NCI-H128 (cell line): Measurements from ENCODE around the gene SOX8.

Experiments used
- DNase-seq: peaks from one replicate; lab custom pipeline; 2025; ENCODE audit not compliant: unreplicated experiment; lab: John Stamatoyannopoulos, UW

SOX8 gene

DNA sequence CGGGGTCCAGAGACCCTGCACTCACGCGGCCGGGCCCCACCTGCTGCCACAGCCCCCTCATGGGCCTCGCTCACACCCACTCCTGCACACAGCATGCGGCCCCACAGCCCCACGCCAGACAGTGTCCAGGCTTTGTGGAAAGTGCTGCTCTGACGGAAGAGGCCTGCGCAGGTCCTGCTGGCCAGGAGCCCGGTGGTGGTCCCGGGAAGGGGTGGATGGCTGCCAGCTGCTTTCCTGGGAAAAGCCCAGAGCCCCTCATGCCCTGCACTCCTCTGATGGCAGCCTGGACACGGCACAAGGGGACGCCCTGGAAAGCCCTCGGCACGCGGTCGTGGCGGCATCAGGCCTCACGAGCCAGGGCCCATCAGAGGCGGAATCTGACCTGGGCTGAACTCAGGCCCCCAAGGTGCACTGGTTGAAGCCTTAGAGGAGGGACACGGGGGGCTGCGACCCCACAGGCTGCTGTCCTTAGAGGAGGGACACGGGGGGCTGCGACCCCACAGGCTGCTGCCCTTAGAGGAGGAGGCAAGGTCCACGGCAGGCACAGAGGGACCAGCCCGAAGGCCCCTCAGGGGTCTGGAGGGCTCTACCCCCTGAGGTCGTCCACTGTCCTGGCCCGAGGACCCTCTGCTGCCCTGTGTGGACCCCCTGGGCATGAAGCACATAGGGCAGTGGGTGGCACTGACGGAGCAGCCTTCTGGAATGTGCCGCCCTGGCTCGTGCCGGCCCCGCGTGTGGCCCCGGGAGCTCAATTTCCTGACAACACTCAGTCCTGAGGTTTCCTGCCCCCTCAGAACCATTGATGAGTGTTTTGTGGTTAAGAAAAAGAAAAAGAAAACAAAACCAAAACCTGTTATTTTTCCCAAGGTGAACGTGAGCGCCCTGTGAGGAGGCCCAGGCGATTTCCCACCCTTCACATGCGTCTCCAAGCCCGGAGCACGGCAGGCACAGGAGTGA lies 22.1 kb downstream of the SOX8 start:
- DNase-seq: no peak

DNA sequence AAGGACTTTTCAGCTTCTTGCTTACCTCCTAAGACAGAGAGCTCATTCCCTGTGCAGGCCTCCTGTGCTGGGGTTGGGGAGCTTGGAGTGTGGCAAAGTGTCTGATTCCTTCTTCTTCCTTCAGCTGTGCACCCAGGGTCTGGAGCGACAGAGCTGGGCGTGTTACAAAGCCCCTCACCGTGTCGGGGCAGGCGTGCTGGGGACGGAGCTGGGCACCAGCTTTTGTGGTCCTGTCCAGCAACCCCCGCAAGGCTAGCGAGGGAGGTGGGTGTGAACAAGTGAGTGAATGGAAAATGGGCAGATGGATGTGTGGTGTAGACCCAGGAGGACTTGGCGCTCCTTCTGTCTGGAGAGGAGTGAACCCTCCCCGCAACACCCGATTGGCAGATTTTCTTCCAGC lies 23.7 kb downstream of the SOX8 start:
- DNase-seq: no peak

DNA sequence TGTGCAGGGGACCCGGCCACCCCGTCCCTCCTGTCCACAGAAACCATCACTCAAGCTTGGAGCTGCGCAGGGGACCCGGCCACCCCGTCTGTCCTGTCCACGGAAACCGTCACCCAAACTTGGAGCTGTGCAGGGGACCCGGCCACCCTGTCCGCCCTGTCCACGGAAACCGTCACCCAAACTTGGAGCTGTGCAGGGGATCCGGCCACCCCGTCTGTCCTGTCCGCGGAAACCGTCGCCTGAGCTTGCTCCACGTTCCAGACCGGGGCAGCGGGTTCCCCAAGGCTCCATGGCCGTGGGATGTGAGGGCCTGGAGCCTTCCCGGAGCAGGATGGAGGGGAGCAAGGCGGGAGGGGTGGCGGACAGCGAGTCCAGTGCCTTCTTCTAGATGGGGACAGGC lies 25.2 kb downstream of the SOX8 start:
- DNase-seq: no peak

DNA sequence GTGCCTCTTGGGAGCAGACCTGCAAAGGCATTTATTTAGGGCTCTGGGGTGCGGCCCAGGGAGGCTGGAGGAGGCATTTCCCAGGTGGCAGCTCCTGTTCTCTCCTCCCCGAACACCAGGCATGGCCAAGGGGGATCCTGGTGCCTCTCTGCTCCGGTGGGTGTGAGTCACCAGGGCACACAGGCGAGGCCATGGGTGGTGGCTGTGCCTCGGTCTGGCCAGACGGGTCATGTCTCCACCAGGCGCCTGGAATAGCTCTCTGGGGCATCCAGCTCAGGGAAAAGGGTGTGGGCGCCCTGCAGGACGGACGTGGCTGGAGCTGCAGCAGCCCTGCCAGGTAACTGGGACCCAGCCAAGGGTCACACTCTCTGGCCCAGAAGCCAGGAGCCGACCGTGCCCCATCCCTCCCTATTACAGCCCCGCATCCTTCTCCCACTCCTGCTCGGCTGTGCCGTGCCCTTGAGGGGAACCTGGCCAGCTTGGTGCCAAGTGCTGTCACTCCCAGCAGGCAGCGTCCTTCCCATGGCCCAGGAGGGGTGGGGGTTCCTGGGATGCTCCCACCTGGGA lies 25.8 kb downstream of the SOX8 start:
- no peak for DNase-seq

DNA sequence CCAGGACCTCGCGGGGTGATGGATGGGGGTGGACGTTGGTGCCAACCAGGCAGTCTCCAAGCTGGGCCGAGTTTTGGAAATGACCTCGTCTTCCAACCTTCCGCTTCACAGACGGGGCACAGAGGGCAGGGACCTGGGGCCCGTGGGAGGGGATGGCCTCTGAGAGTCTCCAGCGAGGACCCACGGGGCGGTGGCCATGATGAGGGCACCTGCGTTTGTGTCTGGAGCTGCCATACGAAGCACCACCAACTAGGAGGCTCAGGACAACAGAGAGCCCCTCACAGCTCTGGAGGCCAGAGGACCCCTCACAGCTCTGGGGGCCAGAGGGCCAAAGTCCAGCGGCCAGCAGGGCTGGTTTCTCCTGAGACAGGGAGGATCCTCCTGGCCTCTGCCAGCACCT lies 26.5 kb downstream of the SOX8 start:
- DNase-seq: no peak

DNA sequence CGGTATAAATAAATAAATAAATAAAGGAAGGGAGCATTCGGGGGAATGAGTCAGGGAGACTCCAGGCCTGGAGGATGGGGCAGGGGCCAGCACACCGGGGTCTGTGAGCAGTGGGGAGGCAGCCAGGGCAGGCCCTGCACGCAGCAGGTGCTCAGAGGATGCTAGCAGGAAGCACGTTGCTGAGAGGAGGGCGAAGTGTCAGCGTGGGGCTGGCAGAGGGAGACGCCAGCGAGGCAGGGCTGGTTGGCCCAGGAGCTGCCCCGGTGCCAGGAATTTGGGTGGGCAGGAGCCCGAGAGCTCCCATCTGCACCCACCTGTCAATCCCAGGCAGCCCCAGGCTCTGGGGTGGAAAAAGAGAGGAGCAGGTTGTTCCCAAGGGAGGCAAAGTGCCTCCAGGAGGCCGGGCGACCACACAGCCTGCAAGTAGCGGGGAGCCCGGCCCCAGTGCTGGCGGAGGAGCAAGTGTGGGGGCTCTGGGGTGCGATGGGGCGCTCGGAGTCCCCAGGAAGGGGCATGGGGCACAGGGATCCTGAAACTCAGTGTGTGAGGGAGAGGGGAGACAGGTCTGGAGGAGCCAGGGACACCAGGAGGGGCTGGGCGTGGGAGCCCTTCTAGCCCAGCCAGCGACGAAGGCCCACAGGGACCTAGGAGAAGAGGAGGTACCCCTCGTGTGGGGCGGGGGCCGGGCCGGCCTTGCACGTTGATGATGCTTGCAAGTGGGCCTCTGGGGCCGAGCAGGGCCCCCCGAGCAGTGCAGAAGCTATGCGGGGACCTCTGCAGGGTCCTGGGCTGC lies 28.0 kb downstream of the SOX8 start:
- DNase-seq: no peak

DNA sequence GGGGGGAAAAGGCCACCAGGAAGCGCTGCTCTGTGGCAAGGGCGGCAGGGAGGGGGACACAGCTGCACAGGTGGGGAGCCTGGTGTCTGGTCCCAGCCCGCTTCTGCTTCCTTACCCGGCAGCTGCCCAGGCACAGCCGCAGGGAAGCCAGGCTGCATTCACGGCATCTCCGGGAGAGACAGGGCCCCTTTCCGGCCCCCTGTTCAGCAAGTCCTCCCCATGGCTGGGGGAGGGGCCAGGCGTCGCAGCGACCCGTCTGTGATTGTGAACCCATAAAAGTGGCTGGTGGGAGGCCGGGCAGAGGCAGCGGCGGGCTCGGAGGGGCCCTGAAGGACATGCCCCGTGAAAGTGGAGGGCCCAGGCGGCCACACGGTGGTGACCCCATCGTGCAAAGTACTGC lies 28.7 kb downstream of the SOX8 start:
- no peak for DNase-seq

DNA sequence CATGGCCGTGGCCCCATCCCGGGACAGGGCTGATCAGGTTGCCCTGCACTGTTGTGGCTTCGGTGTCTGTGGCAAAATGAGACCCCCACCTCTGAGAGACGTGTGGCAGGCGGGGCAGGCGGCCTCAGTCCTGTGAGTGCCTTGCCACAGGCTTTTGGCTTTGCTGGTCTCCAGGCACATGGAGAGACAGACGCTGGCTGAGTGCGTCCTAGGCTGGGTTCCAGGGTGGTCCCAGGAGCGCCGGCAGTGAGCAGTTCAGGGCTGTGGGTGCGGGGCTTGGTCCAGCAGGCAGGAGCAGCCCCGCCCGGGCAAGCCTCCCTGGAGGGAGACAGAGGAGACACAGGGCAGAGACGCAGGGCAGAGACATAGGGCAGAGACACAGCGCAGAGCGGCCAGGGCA lies 29.2 kb downstream of the SOX8 start:
- DNase-seq: no peak

DNA sequence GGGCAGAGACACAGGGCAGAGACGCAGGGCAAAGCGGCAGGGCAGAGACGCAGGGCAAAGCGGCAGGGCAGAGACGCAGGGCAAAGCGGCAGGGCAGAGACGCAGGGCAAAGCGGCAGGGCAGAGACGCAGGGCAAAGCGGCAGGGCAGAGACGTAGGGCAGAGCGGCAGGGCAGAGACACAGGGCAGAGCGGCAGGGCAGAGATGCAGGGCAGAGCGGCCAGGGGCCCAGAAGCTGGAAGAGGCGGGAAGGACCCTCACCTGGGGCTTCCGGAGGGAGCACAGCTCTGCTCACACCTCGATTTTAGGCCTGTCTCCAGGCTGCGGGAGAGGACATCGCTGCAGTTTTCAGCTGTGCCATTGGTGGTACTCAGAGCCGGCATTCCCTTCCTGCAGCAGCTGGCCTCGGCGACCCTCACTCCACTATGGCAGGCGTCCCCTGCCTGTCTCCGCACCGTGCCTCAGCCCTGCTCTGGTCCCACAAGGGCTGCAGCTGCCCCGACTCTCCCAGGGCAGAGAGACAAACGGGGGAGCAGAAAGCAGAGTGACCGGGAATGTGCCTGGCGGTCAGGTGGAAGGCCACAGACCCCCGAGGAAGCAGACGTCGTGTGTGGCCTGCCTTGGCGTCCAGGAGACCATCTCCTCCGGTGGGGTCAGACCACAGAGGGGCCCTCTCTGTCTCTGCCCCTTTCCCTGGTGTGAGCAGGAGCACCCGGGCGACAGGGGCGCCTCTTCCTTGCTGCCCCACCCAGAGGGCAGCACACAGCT lies 29.9 kb downstream of the SOX8 start:
- no peak for DNase-seq

DNA sequence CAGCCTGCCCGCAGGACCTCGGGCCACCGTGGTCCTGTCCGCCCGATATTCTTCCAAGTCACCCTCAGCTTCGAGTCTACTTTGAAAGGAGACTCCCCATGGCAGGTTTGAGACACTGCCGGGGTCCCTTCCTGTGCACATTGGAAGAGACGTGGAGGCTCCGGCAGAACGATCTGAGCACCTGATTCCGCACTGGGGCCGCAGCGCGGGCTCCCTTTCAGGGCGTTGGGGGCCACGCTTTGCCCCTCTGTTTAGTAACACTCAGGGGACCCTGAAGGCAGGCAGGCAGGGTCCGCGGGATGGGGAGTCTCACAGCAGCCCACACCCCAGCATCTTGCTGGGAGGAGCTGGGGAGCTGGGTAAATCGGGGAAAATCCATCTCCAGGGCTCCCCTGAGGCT lies 30.6 kb downstream of the SOX8 start:
- no peak for DNase-seq

DNA sequence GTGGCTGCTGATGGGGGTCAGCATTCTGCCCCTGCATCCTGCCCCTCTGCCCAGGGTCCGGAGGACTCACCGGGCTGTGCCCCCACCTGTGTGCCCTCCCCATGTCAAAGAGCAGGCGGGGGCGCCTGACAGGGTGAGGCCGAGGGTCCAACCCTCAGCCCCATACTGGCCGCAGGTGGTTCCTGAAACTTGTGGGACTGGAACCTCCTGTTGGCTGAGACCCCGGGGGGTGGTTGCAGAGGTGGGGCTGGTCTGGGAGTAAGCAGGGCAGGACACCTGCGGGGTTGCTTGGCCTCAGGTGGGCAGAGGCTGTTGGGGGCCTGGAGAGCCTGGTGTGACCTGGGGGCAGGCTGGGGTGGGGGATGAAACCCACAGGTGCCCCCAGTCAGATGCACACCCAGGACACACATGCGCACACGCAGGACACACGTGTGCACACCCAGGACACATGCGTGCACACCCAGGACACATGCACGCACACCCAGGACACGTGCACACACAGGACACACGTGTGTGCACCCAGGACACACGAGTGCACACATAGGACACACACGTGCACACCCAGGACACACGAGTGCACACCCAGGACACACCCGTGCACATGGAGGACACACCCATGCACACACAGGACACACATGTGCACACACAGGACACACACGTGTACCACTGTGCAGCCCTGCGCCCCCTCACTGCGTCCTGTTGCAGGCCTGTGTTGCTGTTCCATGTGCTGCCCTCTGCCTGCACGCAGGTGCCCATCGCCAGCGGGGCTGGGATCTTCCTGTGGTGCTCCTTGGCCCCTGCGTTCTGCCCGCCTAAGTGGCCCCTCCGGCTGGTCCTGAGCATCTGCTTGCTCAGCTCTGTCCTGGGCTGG lies 31.4 kb downstream of the SOX8 start:
- DNase-seq: no peak

DNA sequence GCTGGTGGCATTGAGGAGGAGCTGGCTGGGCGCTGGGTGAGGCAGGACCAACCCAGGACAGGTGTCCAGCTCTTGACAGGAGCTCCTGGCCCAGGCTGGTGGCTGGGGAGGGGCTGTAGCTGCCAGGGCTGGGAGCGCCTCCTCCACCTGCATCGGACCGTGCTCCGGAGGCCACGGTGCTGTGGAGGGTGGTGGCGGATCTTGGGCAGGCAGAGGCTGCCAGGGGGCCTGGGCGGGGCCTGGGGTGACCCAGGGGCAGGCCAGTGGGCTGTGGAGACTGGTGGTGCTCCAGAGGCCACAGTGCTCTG lies 32.0 kb downstream of the SOX8 start:
- no peak for DNase-seq

DNA sequence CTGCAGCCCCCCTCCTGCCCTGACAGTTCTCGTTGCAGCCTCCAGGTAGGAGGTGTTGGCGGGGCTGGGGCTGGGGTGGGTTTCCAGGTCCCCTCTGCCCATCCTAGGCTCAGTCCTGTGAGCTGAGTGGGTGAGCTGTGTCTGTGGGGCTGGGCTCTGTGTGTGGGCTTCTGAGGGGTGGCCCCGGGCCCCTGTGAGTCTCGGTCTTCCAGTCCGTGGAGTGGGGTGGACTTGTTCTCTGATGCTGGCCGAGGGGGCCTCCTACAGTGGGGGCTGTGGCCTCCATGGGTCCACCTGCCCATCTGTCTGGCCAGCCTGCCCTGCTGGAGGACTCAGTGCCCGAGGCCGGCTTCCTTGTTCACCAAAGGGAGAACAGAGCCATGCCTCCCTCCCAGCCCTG lies 32.7 kb downstream of the SOX8 start:
- no peak for DNase-seq

DNA sequence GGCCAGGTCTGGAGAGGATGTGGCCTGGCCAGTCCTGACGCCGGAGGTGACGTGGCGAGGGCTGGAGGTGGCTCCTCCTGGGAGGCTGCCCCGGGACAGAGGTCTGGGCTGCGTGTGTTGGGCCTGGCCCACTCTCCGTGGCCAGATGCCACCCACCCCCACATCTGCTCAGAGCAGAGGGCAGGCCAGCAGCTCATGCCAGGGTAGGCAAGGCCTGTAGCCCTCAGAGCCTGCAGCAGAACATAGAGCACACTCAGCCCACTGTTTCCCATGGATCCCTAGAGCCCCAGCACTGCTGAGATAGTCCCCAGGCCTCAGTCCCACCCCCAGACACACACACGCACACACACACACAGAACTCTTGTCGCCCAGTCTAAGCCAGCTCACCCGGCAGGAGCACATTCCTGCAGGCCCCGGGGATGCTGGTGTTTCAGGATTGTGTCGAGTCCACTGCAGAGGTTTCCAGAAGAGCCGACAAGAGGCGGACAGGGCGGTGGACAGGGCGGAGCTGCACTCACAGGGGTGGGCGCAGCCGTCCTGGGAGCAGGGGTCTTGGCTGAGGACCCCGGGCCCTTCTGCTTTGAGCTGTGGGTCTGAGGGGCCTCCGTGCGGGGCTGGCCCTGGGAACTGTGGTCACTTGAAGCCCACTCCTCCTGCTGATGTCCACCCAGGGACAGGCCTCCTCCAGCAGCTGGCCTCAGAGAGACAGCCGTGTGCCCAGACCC lies 33.4 kb downstream of the SOX8 start:
- DNase-seq: no peak

DNA sequence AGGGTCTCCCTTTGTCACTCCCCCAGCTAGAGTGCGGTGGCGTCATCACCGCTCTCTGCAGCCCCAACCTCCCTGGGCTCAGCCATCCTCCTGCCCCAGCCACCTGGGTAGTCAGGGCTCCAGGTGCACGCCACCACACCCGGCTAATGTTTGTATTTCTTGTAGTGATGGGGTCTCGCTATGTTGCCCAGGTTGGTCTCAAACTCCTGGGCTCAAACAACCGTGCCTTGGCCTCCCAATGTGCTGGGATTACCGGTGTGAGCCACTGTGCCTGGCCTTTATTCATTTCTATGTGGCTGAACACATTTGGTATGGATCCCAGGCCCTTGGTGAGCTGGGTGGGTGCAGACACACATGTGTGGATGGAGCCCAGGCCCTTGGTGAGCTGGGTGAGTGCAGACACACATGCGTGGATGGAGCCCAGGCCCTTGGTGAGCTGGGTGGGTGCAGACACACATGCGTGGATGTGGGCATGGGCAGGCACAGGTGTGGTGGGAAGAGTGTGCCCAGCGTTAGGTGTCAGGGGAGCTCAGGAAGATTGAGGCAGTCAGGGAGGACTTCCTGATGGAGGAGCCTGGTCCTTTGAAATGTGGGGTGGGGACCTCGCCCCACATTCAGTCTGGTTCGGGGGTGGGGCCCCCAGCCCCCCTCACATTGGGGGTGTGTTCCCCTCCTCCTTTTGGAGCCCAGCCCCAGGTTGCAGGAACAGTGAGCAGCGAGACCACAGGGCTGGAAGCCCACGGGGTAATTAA lies 37.1 kb downstream of the SOX8 start:
- DNase-seq: no peak

DNA sequence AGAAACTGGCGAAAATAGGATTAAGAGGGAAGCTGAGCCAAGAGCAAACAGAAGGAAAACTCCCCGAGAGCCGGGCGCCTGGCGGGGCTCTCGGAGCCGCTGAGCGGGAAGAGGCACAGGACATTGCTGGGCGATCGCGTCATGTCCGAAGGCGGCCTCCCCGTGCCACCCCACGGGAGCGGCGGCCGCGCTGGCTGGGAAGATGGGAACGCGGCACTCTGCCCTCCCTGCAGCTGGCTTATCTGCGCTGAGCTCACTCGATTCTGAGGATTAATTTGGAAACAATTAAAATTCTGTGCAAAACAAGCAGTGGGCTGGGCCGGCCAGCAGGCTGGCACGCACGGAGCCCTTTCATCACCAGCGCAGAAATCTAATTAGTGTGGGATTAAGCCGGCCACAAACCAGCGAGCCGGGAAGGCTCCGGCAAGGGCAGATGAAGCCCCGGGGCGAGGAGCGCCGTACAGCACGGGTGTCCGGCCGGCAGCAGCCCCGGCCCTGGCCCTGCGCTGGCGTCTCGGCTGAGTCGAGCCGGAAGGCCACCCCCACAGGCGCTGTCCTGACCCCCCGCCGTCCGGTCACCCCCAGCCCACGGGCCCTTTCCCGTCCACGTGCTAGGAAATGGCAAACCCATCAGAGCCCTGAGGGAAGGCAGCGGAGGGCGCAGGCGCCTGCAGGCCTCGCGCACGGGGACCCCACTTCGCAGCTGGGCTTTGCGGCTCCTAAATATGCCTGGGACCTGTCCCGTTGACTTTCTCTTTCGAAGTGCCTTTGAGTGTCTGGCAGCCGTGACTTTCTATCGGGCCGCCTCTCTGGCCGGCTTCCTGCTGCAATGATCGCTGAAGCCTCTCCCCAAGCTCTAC lies 37.9 kb downstream of the SOX8 start:
- no peak for DNase-seq

DNA sequence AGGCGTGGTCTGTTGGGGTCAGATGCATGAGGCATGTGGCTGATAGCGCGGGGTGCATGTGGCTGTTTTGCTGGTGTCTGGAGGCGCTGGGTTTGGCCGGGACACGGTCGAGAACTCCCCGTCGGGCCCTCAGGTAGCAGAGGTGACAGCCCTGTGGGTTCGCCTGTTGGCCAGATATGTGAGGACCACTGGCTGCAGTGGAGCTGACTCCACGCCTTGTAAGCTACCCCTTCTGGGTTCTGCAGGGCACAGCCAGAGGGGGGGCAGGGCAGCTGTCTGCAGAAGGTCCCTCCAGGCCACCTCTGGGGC lies 38.5 kb downstream of the SOX8 start:
- no peak for DNase-seq

DNA sequence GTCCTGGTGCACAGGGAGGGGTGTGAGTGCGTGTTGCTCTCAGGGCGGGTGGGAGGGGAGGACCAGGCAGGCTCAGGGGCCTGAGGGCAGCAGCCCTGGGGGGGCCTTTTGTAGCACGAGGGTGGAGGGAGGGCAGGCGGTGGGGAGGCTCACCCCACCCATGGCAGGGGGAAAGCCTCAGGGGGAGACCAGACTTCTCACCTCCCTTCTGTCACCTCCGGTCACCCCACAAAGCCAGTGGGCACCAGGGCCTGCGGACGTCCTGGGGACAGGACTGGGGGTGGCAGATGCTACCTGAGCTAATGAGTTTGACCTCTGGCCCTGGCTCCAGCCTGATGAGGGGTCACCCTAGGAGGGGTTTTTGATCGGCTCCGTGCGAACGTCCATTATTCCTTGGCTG lies 39.0 kb downstream of the SOX8 start:
- no peak for DNase-seq
